Measurements from ENCODE around the gene IER5L. TPM values are rescaled to one million over a fixed set of nuclear protein-coding genes. Genes with fewer than 3 reads are reported as not detected.
"Not testable (repeated sequence)": the region's sequence is repeated elsewhere in the genome, so short reads cannot be mapped to it uniquely, and the experiment has no call there.

IER5L gene
- total and polyA plus RNA-seq, 4 donors, result 0.40 to 3.3 (median 2.5) TPM

GRCh38 chr9:129130791-129131190 lies 47.3 kb downstream of the IER5L start:
- Histone ChIP-seq H3K9me3 (ENCODE audit: control insufficient read depth in 4 of 4, low read length in 3 of 4) (no peaks in the 10 kb centered on the region), H3K4me1 (ENCODE audit: control insufficient read depth in 4 of 4, insufficient read depth in 4 of 4, low read length in 3 of 4) (peaks cover 0 to 9% (median 5%) of the 10 kb centered on the region in 4 donors), H3K27ac (ENCODE audit: low read depth in 1 of 2, low read length in 2 of 2) (no peak overlapping the region), H3K36me3 (ENCODE audit: control insufficient read depth in 4 of 4, insufficient read depth in 3 of 4, low read depth in 1 of 4, low read length in 3 of 4) (peaks cover 6 to 31% (median 14%) of the 10 kb centered on the region in 4 donors), H3K4me3 (ENCODE audit: low read depth in 1 of 3, low read length in 3 of 3) (no peak overlapping the region), H3K9ac (ENCODE audit: low read depth in 1 of 2, low read length in 2 of 2) (no peak overlapping the region), H3K27me3 (ENCODE audit: control insufficient read depth in 4 of 4, insufficient read depth in 4 of 4, low read length in 3 of 4) (no peaks in the 10 kb centered on the region)
- TF ChIP-seq RXRA (IDR thresholded peaks at IDR 0.05) (no peak), HNF4G (IDR thresholded peaks at IDR 0.05) (no peak), ZBTB33 (IDR thresholded peaks at IDR 0.05) (no peak), FOXA2 (IDR thresholded peaks at IDR 0.05) (no peak), CTCF (IDR thresholded peaks at IDR 0.05; ENCODE audit: low read depth, low read length, missing input control) (no peak), MAX (IDR thresholded peaks at IDR 0.05) (no peak), HNF4A (conservative IDR thresholded peaks at IDR 0.05) (no peak), EGR1 (IDR thresholded peaks at IDR 0.05; ENCODE audit: low read depth in 2 of 2) (no peak), YY1 (IDR thresholded peaks at IDR 0.05) (no peak), SP1 (IDR thresholded peaks at IDR 0.05) (no peak), ATF3 (IDR thresholded peaks at IDR 0.05) (no peak), FOXA1 (IDR thresholded peaks at IDR 0.05) (no peak), JUND (IDR thresholded peaks at IDR 0.05) (no peak)
- no peak for DNase-seq (ENCODE audit: low spot score)
- WGBS, result 66% methylated on average over 3 of the region's 3 CpGs

- WGBS, result 89% methylated on average over 7 of the region's 7 CpGs
- H3K36me3 ChIP-seq (ENCODE audit: control insufficient read depth in 4 of 4, insufficient read depth in 3 of 4, low read depth in 1 of 4, low read length in 3 of 4), result peaks cover 6 to 31% (median 16%) of the 10 kb centered on the region in 4 donors
- H3K9ac ChIP-seq (ENCODE audit: low read depth in 1 of 2, low read length in 2 of 2); H3K27me3 ChIP-seq (ENCODE audit: control insufficient read depth in 4 of 4, insufficient read depth in 4 of 4, low read length in 3 of 4); H3K27ac ChIP-seq (ENCODE audit: low read depth in 1 of 2, low read length in 2 of 2); DNase-seq (ENCODE audit: low spot score); H3K4me1 ChIP-seq (ENCODE audit: control insufficient read depth in 4 of 4, insufficient read depth in 4 of 4, low read length in 3 of 4); H3K9me3 ChIP-seq (ENCODE audit: control insufficient read depth in 4 of 4, low read length in 3 of 4); H3K4me3 ChIP-seq (ENCODE audit: low read depth in 1 of 3, low read length in 3 of 3): not testable (repeated sequence)
Observed at GRCh38 chr9:129130271-129130670, 47.8 kb downstream of the IER5L start.

GRCh38 chr9:129128689-129129088 lies 49.4 kb downstream of the IER5L start:
- TF ChIP-seq FOXA1 (IDR thresholded peaks at IDR 0.05), result no peak
- 97% methylated on average over 5 of the region's 5 CpGs for WGBS
- Histone ChIP-seq H3K9ac (ENCODE audit: low read depth in 1 of 2, low read length in 2 of 2) (no peak overlapping the region), H3K4me3 (ENCODE audit: low read depth in 1 of 3, low read length in 3 of 3) (no peak overlapping the region), H3K9me3 (ENCODE audit: control insufficient read depth in 4 of 4, low read length in 3 of 4) (no peaks in the 10 kb centered on the region), H3K27me3 (ENCODE audit: control insufficient read depth in 4 of 4, insufficient read depth in 4 of 4, low read length in 3 of 4) (no peaks in the 10 kb centered on the region), H3K27ac (ENCODE audit: low read depth in 1 of 2, low read length in 2 of 2) (no peak overlapping the region), H3K36me3 (ENCODE audit: control insufficient read depth in 4 of 4, insufficient read depth in 3 of 4, low read depth in 1 of 4, low read length in 3 of 4) (peaks cover 7 to 38% (median 16%) of the 10 kb centered on the region in 4 donors), H3K4me1 (ENCODE audit: control insufficient read depth in 4 of 4, insufficient read depth in 4 of 4, low read length in 3 of 4) (peaks cover 0 to 5% (median 2%) of the 10 kb centered on the region in 4 donors)
- DNase-seq (ENCODE audit: low spot score), result peak; percentile 25

Data from liver (tissue), 9 donors.